IMR-90 (cell line): ENCODE measurements around the gene MEIS1.

Source experiments
- CEBPB ChIP-seq: IDR thresholded peaks from 2 replicates; pipeline ENCODE4 v1.6.1; 2012; ENCODE audit warnings: low read depth, low read length, improper control_type of control experiment
- CHD1 ChIP-seq: IDR thresholded peaks from 2 replicates; pipeline ENCODE4 v1.6.1; 2012; ENCODE audit warnings: low read depth, low read length, improper control_type of control experiment
- MAFK ChIP-seq: IDR thresholded peaks from 2 replicates; pipeline ENCODE4 v1.6.1; 2012; ENCODE audit warnings: low read depth, low read length, improper control_type of control experiment
- MXI1 ChIP-seq: IDR thresholded peaks from 2 replicates; pipeline ENCODE4 v1.6.1; 2012; ENCODE audit warnings: low read depth, mild to moderate bottlenecking, low read length, moderate library complexity, borderline replicate concordance
- POLR2A ChIP-seq: IDR thresholded peaks from 2 replicates; pipeline ENCODE4 v1.6.1; 2012; ENCODE audit warnings: mild to moderate bottlenecking, low read depth, low read length
- RAD21 ChIP-seq: IDR thresholded peaks from 2 replicates; pipeline ENCODE4 v1.6.1; 2012; ENCODE audit warnings: low read length, improper control_type of control experiment
- RCOR1 ChIP-seq: IDR thresholded peaks from 2 replicates; pipeline ENCODE4 v1.6.1; 2012; ENCODE audit warnings: mild to moderate bottlenecking, low read length, improper control_type of control experiment; ENCODE audit not compliant: insufficient replicate concordance
- TF ChIP-seq, protein P1 (sequence below): conservative IDR thresholded peaks from 2 replicates; pipeline ENCODE4 v1.5.1; 2012; ENCODE audit warnings: mild to moderate bottlenecking, low read depth, low read length, improper control_type of control experiment
- TF ChIP-seq, protein P2 (sequence below): fragments of 150-350 bp; IDR thresholded peaks from 2 replicates; pipeline ENCODE4 v1.6.1; 2017; ENCODE audit warnings: mild to moderate bottlenecking, antibody characterized with exemption, low read length, low read depth

DNA sequence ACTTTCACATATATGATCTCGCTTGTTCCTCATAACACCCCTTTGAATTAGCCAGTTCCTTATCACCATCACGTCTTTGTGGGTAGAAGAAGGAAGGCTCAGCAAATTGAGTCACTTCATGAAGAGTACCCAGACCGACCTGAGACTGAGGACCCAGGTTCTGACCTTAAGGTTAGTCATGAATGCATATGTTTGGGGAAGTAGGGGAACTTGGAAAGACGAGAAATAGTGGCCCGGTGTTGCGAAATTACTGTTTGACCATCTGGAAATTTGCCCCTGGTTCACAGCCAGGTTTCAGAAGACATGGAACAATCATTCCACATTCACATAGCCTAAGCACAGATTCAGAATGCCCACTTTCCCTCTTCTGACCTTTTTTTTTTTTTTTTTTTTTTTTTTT is 59.8 kb downstream of the MEIS1 start:
- TF ChIP-seq POLR2A (no peak; the same call in 1 of the 2 replicates), MAFK (no peak), RAD21 (no peak), CEBPB (peak; percentile 100), CHD1 (no peak), RCOR1 (no peak), MXI1 (no peak)
- TF ChIP-seq, protein P1, sequence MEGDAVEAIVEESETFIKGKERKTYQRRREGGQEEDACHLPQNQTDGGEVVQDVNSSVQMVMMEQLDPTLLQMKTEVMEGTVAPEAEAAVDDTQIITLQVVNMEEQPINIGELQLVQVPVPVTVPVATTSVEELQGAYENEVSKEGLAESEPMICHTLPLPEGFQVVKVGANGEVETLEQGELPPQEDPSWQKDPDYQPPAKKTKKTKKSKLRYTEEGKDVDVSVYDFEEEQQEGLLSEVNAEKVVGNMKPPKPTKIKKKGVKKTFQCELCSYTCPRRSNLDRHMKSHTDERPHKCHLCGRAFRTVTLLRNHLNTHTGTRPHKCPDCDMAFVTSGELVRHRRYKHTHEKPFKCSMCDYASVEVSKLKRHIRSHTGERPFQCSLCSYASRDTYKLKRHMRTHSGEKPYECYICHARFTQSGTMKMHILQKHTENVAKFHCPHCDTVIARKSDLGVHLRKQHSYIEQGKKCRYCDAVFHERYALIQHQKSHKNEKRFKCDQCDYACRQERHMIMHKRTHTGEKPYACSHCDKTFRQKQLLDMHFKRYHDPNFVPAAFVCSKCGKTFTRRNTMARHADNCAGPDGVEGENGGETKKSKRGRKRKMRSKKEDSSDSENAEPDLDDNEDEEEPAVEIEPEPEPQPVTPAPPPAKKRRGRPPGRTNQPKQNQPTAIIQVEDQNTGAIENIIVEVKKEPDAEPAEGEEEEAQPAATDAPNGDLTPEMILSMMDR, result no peak
- TF ChIP-seq, protein P2, sequence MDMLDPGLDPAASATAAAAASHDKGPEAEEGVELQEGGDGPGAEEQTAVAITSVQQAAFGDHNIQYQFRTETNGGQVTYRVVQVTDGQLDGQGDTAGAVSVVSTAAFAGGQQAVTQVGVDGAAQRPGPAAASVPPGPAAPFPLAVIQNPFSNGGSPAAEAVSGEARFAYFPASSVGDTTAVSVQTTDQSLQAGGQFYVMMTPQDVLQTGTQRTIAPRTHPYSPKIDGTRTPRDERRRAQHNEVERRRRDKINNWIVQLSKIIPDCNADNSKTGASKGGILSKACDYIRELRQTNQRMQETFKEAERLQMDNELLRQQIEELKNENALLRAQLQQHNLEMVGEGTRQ, result no peak
